NB4 (cell line): Measurements from ENCODE around the gene NUP50.

Experiments used
- CTCF ChIP-seq: IDR thresholded peaks from one replicate; pipeline ENCODE4 v1.5.1; 2012; ENCODE audit warnings: low read depth, low read length
- MAX ChIP-seq: IDR thresholded peaks from 2 replicates; pipeline ENCODE4 v1.6.1; 2011; ENCODE audit warnings: low read depth, low read length
- POLR2A ChIP-seq: IDR thresholded peaks from 2 replicates; pipeline ENCODE4 v1.6.1; 2011; ENCODE audit warnings: mild to moderate bottlenecking; ENCODE audit not compliant: insufficient read length; ENCODE audit errors: extremely low read depth

- no peak for TF ChIP-seq CTCF
- TF ChIP-seq POLR2A, result no peak
- TF ChIP-seq MAX, result no peak
Measured at GRCh38 chr22:45166932-45167331, 3.2 kb downstream of the NUP50 start.
